H9 (cell line): ENCODE measurements around the gene C9orf152. TPM values are rescaled to one million over a fixed set of nuclear protein-coding genes. Genes with fewer than 3 reads are reported as not detected.

Experiments used
- DNase-seq: peaks from one replicate; pipeline ENCODE4 v3.0.0-alpha.2; 2017
- H2AFZ ChIP-seq: one replicate; pipeline ENCODE4 v1.6.1; 2013; ENCODE audit warnings: mild to moderate bottlenecking, low read length, control low read depth, moderate library complexity
- H2AK5ac ChIP-seq: 2 replicates; pipeline ENCODE4 v1.6.1; 2013; ENCODE audit warnings: low read length, control low read depth, mixed read lengths; ENCODE audit not compliant: insufficient read length
- H2BK120ac ChIP-seq: one replicate; pipeline ENCODE4 v1.6.1; 2013; ENCODE audit warnings: low read depth, mild to moderate bottlenecking, low read length, control low read depth, inconsistent platforms; ENCODE audit not compliant: poor library complexity, severe bottlenecking
- H2BK12ac ChIP-seq: 2 replicates; pipeline ENCODE4 v1.6.1; 2013; ENCODE audit warnings: low read length, control low read depth, mixed read lengths, low read depth; ENCODE audit not compliant: insufficient read length
- H2BK15ac ChIP-seq: 2 replicates; pipeline ENCODE4 v1.6.1; 2013; ENCODE audit warnings: low read depth, low read length, control low read depth
- H2BK20ac ChIP-seq: one replicate; pipeline ENCODE4 v1.6.1; 2013; ENCODE audit warnings: low read depth, mild to moderate bottlenecking, low read length, control low read depth, inconsistent platforms; ENCODE audit not compliant: poor library complexity, severe bottlenecking
- H2BK5ac ChIP-seq: 2 replicates; pipeline ENCODE4 v1.6.1; 2013; ENCODE audit warnings: low read length, control low read depth, mixed read lengths; ENCODE audit not compliant: insufficient read length
- H3K14ac ChIP-seq: 2 replicates; pipeline ENCODE4 v1.6.1; 2013; ENCODE audit warnings: low read length, control low read depth; ENCODE audit not compliant: insufficient read depth
- H3K18ac ChIP-seq: 2 replicates; pipeline ENCODE4 v1.6.1; 2013; ENCODE audit warnings: low read depth, mild to moderate bottlenecking, mixed read lengths, low read length, control low read depth; ENCODE audit not compliant: insufficient read length
- H3K23ac ChIP-seq: 2 replicates; pipeline ENCODE4 v1.6.1; 2013; ENCODE audit warnings: low read length, control low read depth, mixed read lengths, low read depth; ENCODE audit not compliant: insufficient read length
- H3K23me2 ChIP-seq: 2 replicates; pipeline ENCODE4 v1.6.1; 2013; ENCODE audit warnings: low read depth, mild to moderate bottlenecking, mixed read lengths, low read length, control low read depth; ENCODE audit not compliant: insufficient read length, poor library complexity, severe bottlenecking
- H3K27ac ChIP-seq: 2 replicates; pipeline ENCODE4 v1.5.1; 2013; ENCODE audit warnings: low read length, control low read depth, mixed read lengths, low read depth; ENCODE audit not compliant: insufficient read length
- H3K27me3 ChIP-seq: 2 replicates; pipeline ENCODE4 v1.6.1; 2013; ENCODE audit warnings: low read length, control low read depth, inconsistent platforms; ENCODE audit not compliant: insufficient read depth
- H3K4ac ChIP-seq: 2 replicates; pipeline ENCODE4 v1.6.1; 2013; ENCODE audit warnings: low read depth, mild to moderate bottlenecking, control low read depth, inconsistent platforms, low read length, moderate library complexity
- H3K4me1 ChIP-seq: 2 replicates; pipeline ENCODE4 v1.6.1; 2013; ENCODE audit warnings: low read length, control low read depth, inconsistent platforms; ENCODE audit not compliant: insufficient read depth
- H3K4me2 ChIP-seq: 2 replicates; pipeline ENCODE4 v1.6.1; 2013; ENCODE audit warnings: low read length, control low read depth, mixed read lengths; ENCODE audit not compliant: insufficient read length, insufficient read depth
- H3K56ac ChIP-seq: 2 replicates; pipeline ENCODE4 v1.6.1; 2013; ENCODE audit warnings: low read depth, mild to moderate bottlenecking, mixed read lengths, low read length, control low read depth; ENCODE audit not compliant: insufficient read length
- H3K79me1 ChIP-seq: 2 replicates; pipeline ENCODE4 v1.6.1; 2013; ENCODE audit warnings: low read depth, mild to moderate bottlenecking, moderate library complexity, low read length, control low read depth, inconsistent platforms; ENCODE audit not compliant: insufficient read depth, poor library complexity, severe bottlenecking
- H3K79me2 ChIP-seq: 2 replicates; pipeline ENCODE4 v1.6.1; 2013; ENCODE audit warnings: low read length, control low read depth, inconsistent platforms; ENCODE audit not compliant: insufficient read depth
- H3K9ac ChIP-seq: 2 replicates; pipeline ENCODE4 v1.6.1; 2013; ENCODE audit warnings: low read length, control low read depth, mixed read lengths; ENCODE audit not compliant: insufficient read length; ENCODE audit errors: extremely low read depth
- H3K9me3 ChIP-seq: one replicate; pipeline ENCODE4 v1.6.1; 2013; ENCODE audit warnings: low read depth, low read length, inconsistent platforms; ENCODE audit not compliant: control insufficient read depth
- H3T11ph ChIP-seq: one replicate; pipeline ENCODE4 v1.6.1; 2013; ENCODE audit warnings: mild to moderate bottlenecking, low read length, control low read depth, inconsistent platforms
- H4K20me1 ChIP-seq: one replicate; pipeline ENCODE4 v1.6.1; 2013; ENCODE audit not compliant: control insufficient read depth, insufficient read length, insufficient read depth
- H4K5ac ChIP-seq: 2 replicates; pipeline ENCODE4 v1.6.1; 2013; ENCODE audit warnings: low read depth, mild to moderate bottlenecking, mixed read lengths, low read length, control low read depth; ENCODE audit not compliant: insufficient read length
- H4K8ac ChIP-seq: replicated peaks from 2 replicates; pipeline ENCODE4 v1.6.1; 2013; ENCODE audit warnings: low read length, control low read depth, mixed read lengths, low read depth; ENCODE audit not compliant: insufficient read length
- H4K91ac ChIP-seq: 2 replicates; pipeline ENCODE4 v1.6.1; 2013; ENCODE audit warnings: low read depth, mild to moderate bottlenecking, moderate library complexity, mixed read lengths, low read length, control low read depth; ENCODE audit not compliant: insufficient read length
- H3K27ac Mint-ChIP-seq, 3 experiments: 2 replicates in 2 of 3; 3 replicates in 1 of 3; pipeline ENCODE4 v1.8.0; 2020 to 2021; ENCODE audit warnings: mixed read lengths in 3 of 3, mild to moderate bottlenecking in 1 of 3, moderate library complexity in 1 of 3
- H3K27me3 Mint-ChIP-seq: 2 replicates; pipeline ENCODE4 v1.8.0; 2021; ENCODE audit warnings: low read depth, mild to moderate bottlenecking, moderate library complexity, mixed read lengths
- H3K36me3 Mint-ChIP-seq, 3 experiments: 2 replicates in 2 of 3; 3 replicates in 1 of 3; pipeline ENCODE4 v1.8.0; 2020 to 2021; ENCODE audit warnings: low read depth in 3 of 3, mixed read lengths in 3 of 3; ENCODE audit not compliant: insufficient read depth in 1 of 3
- H3K4me1 Mint-ChIP-seq, 2 experiments: 2 replicates each; pipeline ENCODE4 v1.8.0; 2020; ENCODE audit warnings: mixed read lengths in 2 of 2
- H3K4me3 Mint-ChIP-seq, 2 experiments: 2 replicates in 1 of 2; 3 replicates in 1 of 2; pipeline ENCODE4 v1.8.0; 2020 to 2021; ENCODE audit warnings: mild to moderate bottlenecking in 2 of 2, mixed read lengths in 2 of 2, moderate library complexity in 1 of 2
- H3K9me3 Mint-ChIP-seq, 2 experiments: 2 replicates in 1 of 2; 3 replicates in 1 of 2; pipeline ENCODE4 v1.8.0; 2020; ENCODE audit warnings: mild to moderate bottlenecking in 2 of 2, mixed read lengths in 2 of 2, moderate library complexity in 1 of 2
- CTCF ChIP-seq: fragments of 200-600 bp; sonication (generic); conservative IDR thresholded peaks from 3 replicates; pipeline ENCODE4 v1.8.0; 2021; ENCODE audit warnings: antibody characterized with exemption, mild to moderate bottlenecking
- WGBS: extraction: QIAGEN DNeasy Blood & Tissue Kit; methylation state at CpG from one replicate; pipeline ENCODE4 v1.1.7; 2013; ENCODE audit warnings: missing lambda C conversion rate, low lambda C conversion rate, mixed read lengths; ENCODE audit not compliant: insufficient read length; ENCODE audit errors: extremely low coverage; 5-methylcytosine and 5-hydroxymethylcytosine counted together
- total RNA-seq: library from RNA; stranded (reverse); gene quantifications from 2 replicates; pipeline ENCODE4 v1.2.1, GENCODE V29; 2021

The C9orf152 gene
- total RNA-seq, 1 experiment from 2014 or later: not detected

GRCh38 chr9:110156416-110156815, 51.5 kb downstream of the C9orf152 start:
- Histone ChIP-seq H4K20me1 (no peaks in the 10 kb centered on the region), H3K14ac (no peak overlapping the region), H3K9me3 (no peaks in the 10 kb centered on the region), H3K56ac (no peak overlapping the region), H3K79me1 (no peaks in the 10 kb centered on the region), H3K9ac (no peak overlapping the region), H3K4ac (no peak overlapping the region), H3K27me3 (no peaks in the 10 kb centered on the region), H2BK120ac (no peak overlapping the region), H3K79me2 (no peaks in the 10 kb centered on the region; the same call in 1 of the 2 replicates), H2AK5ac (no peak overlapping the region), H3K23ac (no peak overlapping the region), H3K27ac (no peak overlapping the region), H3K4me1 (peaks cover 4% of the 10 kb centered on the region; the same call in 1 of the 2 replicates), H4K91ac (no peak overlapping the region), H2BK12ac (no peak overlapping the region), H2BK5ac (no peak overlapping the region), H2AFZ (no peak overlapping the region), H2BK20ac (no peak overlapping the region), H2BK15ac (no peak overlapping the region), H3K23me2 (no peaks in the 10 kb centered on the region), H3K4me2 (no peak overlapping the region), H3T11ph (no peak overlapping the region), H3K18ac (no peak overlapping the region), H4K8ac (no peak overlapping the region), H4K5ac (no peak overlapping the region)
- DNase-seq: no peak
- Mint-ChIP-seq H3K36me3 (peaks cover 4 to 12% (median 8%) of the 10 kb centered on the region in 3 experiments; a peak in 5 of 7 replicates), H3K27me3 (peaks cover 7% of the 10 kb centered on the region; the same call in 1 of the 2 replicates), H3K4me3 (no peak overlapping the region), H3K9me3 (no peaks in the 10 kb centered on the region; a peak in 1 of 5 replicates), H3K27ac (no peak overlapping the region), H3K4me1 (peaks cover 19 to 25% of the 10 kb centered on the region in 2 experiments)
- no CpG with 5 or more reads among the region's 9 CpGs for WGBS
- no peak for TF ChIP-seq CTCF
